PFSK-1 (cell line): Measurements from ENCODE around the gene UBASH3A.

Experiments
- FOXP2 ChIP-seq: optimal IDR thresholded peaks from 2 replicates; pipeline ENCODE3; 2011; ENCODE audit warnings: borderline replicate concordance, control low read depth, inconsistent platforms; ENCODE audit not compliant: insufficient read depth; ENCODE audit errors: extremely low read length, extremely low read depth
- POLR2AphosphoS5 ChIP-seq: IDR thresholded peaks from 2 replicates; pipeline ENCODE4 v1.6.1; 2012; ENCODE audit warnings: low read depth, mild to moderate bottlenecking, control low read depth, low read length, moderate library complexity
- SIN3A ChIP-seq: IDR thresholded peaks from 2 replicates; pipeline ENCODE4 v1.6.1; 2012; ENCODE audit warnings: mild to moderate bottlenecking, low read length, moderate library complexity, borderline replicate concordance; ENCODE audit not compliant: insufficient read depth
- TAF1 ChIP-seq: IDR thresholded peaks from 2 replicates; pipeline ENCODE4 v1.6.1; 2012; ENCODE audit warnings: low read length, control low read depth, borderline replicate concordance; ENCODE audit not compliant: insufficient read depth
- TF ChIP-seq, protein P1 (sequence below), 2 experiments: IDR thresholded peaks; 2 replicates each; pipeline versions ENCODE4 v1.6.1 to v1.8.0; 2011 to 2012; ENCODE audit warnings: low read depth in 2 of 2, low read length in 2 of 2, control low read depth in 1 of 2, inconsistent platforms in 1 of 2, mild to moderate bottlenecking in 1 of 2, moderate library complexity in 1 of 2; ENCODE audit not compliant: insufficient read depth in 1 of 2

DNA sequence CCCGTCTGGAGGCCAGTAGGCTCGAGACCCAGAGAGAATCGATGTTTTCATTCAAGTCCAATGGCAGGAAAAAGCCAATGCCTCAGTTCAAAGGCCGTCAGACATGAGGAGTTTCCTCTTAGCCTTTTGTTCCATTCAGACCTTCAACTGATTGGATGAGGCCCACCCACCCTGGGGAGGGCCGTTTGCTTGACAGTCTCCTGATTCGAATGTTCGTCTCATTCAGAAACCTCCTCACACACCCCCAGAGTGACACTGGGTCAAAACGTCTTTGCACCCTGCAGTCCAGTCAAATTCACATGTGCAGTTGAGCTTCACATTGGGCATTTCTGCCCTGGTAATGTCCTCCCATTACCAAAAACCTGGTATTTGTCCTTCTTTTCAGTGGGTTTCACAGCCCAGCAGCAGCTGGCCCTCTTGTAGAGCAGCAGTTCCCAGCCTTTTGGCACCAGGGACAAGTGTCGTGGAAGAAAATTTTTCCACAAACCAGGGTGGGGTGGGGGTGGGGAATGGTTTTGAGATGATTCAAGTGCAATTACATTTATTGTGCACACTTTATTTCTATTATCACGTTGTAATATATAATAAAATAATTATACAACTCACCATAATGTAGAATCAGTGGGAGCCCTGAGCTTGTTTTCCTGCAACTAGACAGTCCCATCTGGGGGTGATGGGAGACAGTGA lies 52.2 kb downstream of the UBASH3A start:
- TF ChIP-seq FOXP2 (no peak), SIN3A (no peak), TAF1 (no peak), POLR2AphosphoS5 (no peak)
- TF ChIP-seq, protein P1, sequence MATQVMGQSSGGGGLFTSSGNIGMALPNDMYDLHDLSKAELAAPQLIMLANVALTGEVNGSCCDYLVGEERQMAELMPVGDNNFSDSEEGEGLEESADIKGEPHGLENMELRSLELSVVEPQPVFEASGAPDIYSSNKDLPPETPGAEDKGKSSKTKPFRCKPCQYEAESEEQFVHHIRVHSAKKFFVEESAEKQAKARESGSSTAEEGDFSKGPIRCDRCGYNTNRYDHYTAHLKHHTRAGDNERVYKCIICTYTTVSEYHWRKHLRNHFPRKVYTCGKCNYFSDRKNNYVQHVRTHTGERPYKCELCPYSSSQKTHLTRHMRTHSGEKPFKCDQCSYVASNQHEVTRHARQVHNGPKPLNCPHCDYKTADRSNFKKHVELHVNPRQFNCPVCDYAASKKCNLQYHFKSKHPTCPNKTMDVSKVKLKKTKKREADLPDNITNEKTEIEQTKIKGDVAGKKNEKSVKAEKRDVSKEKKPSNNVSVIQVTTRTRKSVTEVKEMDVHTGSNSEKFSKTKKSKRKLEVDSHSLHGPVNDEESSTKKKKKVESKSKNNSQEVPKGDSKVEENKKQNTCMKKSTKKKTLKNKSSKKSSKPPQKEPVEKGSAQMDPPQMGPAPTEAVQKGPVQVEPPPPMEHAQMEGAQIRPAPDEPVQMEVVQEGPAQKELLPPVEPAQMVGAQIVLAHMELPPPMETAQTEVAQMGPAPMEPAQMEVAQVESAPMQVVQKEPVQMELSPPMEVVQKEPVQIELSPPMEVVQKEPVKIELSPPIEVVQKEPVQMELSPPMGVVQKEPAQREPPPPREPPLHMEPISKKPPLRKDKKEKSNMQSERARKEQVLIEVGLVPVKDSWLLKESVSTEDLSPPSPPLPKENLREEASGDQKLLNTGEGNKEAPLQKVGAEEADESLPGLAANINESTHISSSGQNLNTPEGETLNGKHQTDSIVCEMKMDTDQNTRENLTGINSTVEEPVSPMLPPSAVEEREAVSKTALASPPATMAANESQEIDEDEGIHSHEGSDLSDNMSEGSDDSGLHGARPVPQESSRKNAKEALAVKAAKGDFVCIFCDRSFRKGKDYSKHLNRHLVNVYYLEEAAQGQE (IDR thresholded peaks at IDR 0.05; ENCODE audit: insufficient read depth in 1 of 2, low read depth in 2 of 2, low read length in 2 of 2) = no peak
